Measurements from ENCODE around the gene SRSF2. TPM values are rescaled to one million over a fixed set of nuclear protein-coding genes. Genes with fewer than 3 reads are reported as not detected.

Gene SRSF2
- polyA plus RNA-seq, 12 donors = 169 to 490 (median 233) TPM

DNA sequence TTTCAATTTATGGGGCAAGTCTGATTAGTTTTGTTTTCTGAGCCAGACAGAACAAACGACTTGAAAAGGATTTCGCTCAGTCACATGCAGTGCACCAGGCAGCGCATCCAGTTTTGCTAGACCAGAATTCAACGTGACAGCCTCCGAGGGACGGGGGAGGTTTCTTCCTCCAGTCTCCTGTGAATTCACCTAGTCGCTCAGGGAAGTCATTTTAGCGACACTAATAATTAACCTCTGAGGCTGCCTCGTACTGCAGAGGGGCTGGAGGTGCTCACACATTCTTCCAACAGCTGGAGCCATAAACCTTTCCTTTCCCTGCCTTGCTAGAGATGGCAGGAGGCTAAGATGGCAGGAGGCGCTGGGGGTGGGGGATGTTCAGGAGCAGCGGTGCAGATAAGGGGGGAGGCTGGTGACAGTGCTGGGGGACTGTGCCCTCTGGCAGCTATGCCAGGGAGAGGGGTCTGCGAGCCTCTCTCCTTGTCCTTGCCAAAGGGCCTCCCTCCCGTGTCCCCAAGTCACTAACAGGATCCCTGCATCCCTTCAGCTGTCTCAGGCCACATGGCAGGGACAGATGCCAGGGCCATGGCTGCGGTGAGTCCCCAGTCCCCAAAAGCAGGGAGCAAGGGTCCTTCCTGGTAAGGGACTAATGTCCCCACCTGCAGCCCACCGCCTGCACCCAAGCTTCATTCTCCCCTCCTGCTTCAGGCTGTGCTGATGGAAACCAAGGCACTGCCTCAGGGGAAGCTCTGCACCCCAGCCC lies 50.4 kb downstream of the SRSF2 start:
- DNase-seq = no peak

DNA sequence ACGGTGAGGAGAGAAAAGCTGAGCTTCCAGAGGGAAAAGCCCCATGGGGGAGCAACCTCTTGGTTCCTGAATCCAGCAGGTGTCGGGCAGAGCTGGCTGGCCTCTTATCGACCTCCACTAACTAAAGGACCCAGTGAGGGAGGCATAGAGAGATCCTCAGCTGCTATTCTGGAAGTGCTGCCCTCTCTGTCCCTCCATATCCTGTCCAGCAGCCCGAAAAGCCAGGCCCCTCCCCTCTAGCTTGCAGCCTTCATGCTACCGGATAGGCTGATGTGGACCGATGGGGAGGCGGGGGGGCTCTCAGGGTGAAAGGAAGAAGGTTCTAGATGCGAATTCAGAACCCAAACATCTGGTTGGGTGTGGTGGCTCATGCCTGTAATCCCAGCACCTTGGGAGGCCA lies 51.3 kb downstream of the SRSF2 start:
- DNase-seq = no peak

DNA sequence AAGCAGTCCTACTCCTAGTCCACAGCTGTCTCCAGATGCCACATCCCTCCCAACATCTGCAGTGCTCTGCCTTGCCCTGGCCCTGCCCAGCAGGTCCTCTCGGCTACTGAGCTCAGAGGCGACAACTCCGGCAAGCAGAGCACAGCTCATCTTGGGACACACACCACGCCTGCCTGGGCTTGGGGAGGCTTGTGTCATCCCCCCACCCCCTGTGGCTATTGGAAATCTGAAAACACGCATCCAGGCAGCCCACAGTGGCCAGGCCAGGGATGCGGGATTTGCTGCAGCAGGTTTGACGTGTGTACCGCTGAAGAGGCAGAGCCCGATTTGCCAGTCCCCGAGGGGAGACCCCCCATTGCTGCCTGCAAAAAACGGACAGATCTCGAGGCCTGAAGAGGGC lies 51.8 kb downstream of the SRSF2 start:
- DNase-seq = no peak

DNA sequence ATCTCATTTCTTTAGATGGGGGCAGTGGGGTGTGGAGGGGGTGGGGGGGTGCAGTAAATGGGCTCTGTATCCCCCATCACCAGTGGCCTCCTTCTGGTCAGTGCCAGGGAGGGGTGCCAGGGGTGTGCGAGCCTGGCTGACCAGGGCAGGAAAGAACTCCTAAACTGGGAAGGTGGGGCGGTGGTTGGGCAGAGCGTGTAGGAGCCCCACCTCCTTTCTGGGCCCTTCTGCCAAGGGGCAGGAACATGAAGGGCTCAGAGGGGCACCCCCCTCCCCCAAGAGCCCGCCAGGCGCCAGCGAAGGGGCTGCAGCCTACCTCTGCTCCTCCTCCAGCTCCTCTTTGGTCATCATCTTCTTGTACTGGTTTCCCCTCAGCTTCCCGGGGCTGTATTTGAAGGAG lies 52.4 kb downstream of the SRSF2 start:
- no peak for DNase-seq

Other genes starting within 250 kb of the SRSF2 start
- 10 to 100 TPM in 1 of 12 donors, 1 to 10 TPM in 9, not detected in 2; 3.6 to 12.2 (median 4.9) TPM for gene RHBDF2, start 235.9 kb downstream of the SRSF2 start, polyA plus RNA-seq (ENCODE audit: insufficient read length in 12 of 12)
- gene CYGB, start 199.6 kb downstream of the SRSF2 start, polyA plus RNA-seq (ENCODE audit: insufficient read length in 12 of 12) = 10 to 100 TPM in 11 of 12 donors, not detected in 1; 12.8 to 35.3 (median 15.3) TPM
- 1 to 10 TPM in 10 of 12 donors, not detected in 2; 2.8 to 6.2 (median 3.6) TPM for gene PRCD, start 197.3 kb downstream of the SRSF2 start, polyA plus RNA-seq (ENCODE audit: insufficient read length in 12 of 12)
- 10 to 100 TPM in 1 of 12 donors, 1 to 10 TPM in 9, not detected in 2; 1.3 to 22.9 (median 2.3) TPM for gene ST6GALNAC2, start 151.5 kb downstream of the SRSF2 start, polyA plus RNA-seq (ENCODE audit: insufficient read length in 12 of 12)
- 10 to 100 TPM in 1 of 12 donors, 1 to 10 TPM in 2, under 1 TPM in 8, not detected in 1; 0.34 to 53.1 (median 0.54) TPM for gene ST6GALNAC1, start 93.6 kb downstream of the SRSF2 start, polyA plus RNA-seq (ENCODE audit: insufficient read length in 12 of 12)
- 100 to 1,000 TPM in 9 of 12 donors, 10 to 100 TPM in 2, not detected in 1; 85.9 to 203 (median 140) TPM for gene MXRA7, start 26.4 kb downstream of the SRSF2 start, polyA plus RNA-seq (ENCODE audit: insufficient read length in 12 of 12)
- 10 to 100 TPM in 11 of 12 donors, not detected in 1; 19.7 to 33.7 (median 21.5) TPM for gene JMJD6, start 10.7 kb downstream of the SRSF2 start, polyA plus RNA-seq (ENCODE audit: insufficient read length in 12 of 12)
- gene METTL23, start 10.5 kb downstream of the SRSF2 start, polyA plus RNA-seq (ENCODE audit: insufficient read length in 12 of 12) = 10 to 100 TPM in 11 of 12 donors, not detected in 1; 11.9 to 28.1 (median 21.1) TPM
- 10 to 100 TPM in 11 of 12 donors, not detected in 1; 18.5 to 50.7 (median 38.0) TPM for gene MFSD11, start 788 bp upstream of the SRSF2 start, polyA plus RNA-seq (ENCODE audit: insufficient read length in 12 of 12)
- 1 to 10 TPM in 2 of 12 donors, under 1 TPM in 8, not detected in 2; 0.48 to 1.5 (median 0.71) TPM for gene MGAT5B, start 131.1 kb upstream of the SRSF2 start, polyA plus RNA-seq (ENCODE audit: insufficient read length in 12 of 12)